ENCODE results near the gene SNX10.

DNA sequence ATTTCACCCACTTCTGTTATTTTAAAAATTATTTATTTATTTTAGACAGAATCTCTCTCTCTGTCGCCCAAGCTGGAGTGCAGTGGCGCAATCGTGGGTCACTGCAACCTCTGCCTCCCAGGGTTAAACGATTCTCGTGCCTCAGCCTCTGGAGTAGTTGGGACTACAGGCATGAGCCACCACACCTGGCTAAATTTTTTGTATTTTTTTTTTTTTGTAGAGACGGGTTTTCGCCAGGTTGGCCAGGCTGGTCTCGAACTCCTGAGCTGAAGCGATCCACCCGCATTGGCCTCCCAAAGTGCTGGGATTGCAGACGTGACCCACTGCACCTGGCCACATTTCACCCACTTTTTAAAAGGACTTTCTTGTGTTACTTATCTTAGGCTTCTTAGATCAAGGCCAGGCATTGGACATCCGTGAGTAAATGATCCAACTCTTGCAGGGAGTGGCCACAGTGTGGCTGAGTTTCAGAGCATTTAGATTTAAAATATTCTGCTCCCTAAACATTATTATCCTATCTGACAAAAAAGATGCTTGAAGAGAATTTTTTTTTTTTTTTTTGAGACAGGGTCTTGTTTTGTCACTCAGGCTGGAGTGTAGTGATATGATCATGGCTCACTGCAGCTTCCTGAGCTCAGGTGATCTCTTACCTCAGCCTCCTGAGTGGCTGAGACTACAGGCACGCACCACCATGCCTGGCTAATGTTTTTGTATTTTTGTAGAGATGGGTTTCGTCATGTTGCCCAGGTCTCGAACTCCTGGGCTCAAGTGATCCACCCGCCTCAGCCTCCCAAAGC is 14.4 kb downstream of the SNX10 start:
- TF ChIP-seq, protein P1, sequence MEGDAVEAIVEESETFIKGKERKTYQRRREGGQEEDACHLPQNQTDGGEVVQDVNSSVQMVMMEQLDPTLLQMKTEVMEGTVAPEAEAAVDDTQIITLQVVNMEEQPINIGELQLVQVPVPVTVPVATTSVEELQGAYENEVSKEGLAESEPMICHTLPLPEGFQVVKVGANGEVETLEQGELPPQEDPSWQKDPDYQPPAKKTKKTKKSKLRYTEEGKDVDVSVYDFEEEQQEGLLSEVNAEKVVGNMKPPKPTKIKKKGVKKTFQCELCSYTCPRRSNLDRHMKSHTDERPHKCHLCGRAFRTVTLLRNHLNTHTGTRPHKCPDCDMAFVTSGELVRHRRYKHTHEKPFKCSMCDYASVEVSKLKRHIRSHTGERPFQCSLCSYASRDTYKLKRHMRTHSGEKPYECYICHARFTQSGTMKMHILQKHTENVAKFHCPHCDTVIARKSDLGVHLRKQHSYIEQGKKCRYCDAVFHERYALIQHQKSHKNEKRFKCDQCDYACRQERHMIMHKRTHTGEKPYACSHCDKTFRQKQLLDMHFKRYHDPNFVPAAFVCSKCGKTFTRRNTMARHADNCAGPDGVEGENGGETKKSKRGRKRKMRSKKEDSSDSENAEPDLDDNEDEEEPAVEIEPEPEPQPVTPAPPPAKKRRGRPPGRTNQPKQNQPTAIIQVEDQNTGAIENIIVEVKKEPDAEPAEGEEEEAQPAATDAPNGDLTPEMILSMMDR (IDR thresholded peaks at IDR 0.05): no peak
- TF ChIP-seq POLR2AphosphoS5 (IDR thresholded peaks at IDR 0.05; ENCODE audit: insufficient read depth in 1 of 2, low read depth in 1 of 2): no peak
